Right renal pelvis (tissue), 4 donors: ENCODE results near the gene RAB3GAP2. TPM values are rescaled to one million over a fixed set of nuclear protein-coding genes. Genes with fewer than 3 reads are reported as not detected.

ENCODE experiments used
- polyA plus RNA-seq, 4 donors: library from polyadenylated mRNA; unstranded; fragments of 120-200 nt; gene quantifications; one replicate each; pipeline ENCODE4 v1.2.1, GENCODE V29; 2013; ENCODE audit not compliant: insufficient read length in 4 of 4

Gene RAB3GAP2
- polyA plus RNA-seq, 4 donors, result 27.5 to 37.1 (median 32.6) TPM

Other genes starting within 250 kb of the RAB3GAP2 start
- 100 to 1,000 TPM; 101 to 119 (median 112) TPM for gene EPRS1, start 225.9 kb downstream of the RAB3GAP2 start, polyA plus RNA-seq
- gene BPNT1, start 182.7 kb downstream of the RAB3GAP2 start, polyA plus RNA-seq, result 10 to 100 TPM; 48.6 to 56.0 (median 51.7) TPM
- gene IARS2, start 178.3 kb downstream of the RAB3GAP2 start, polyA plus RNA-seq, result 100 to 1,000 TPM in 2 of 4 donors, 10 to 100 TPM in 2; 92.0 to 100 (median 98.1) TPM